GF-D8 (cell line): ENCODE data around the gene SNAI3.
A peak's percentile ranks its signal among the peaks of the same experiment; 100 is the strongest.

Experiments
- DNase-seq: peaks from one replicate; lab custom pipeline; 2025; lab: John Stamatoyannopoulos, UW

The SNAI3 gene

DNA sequence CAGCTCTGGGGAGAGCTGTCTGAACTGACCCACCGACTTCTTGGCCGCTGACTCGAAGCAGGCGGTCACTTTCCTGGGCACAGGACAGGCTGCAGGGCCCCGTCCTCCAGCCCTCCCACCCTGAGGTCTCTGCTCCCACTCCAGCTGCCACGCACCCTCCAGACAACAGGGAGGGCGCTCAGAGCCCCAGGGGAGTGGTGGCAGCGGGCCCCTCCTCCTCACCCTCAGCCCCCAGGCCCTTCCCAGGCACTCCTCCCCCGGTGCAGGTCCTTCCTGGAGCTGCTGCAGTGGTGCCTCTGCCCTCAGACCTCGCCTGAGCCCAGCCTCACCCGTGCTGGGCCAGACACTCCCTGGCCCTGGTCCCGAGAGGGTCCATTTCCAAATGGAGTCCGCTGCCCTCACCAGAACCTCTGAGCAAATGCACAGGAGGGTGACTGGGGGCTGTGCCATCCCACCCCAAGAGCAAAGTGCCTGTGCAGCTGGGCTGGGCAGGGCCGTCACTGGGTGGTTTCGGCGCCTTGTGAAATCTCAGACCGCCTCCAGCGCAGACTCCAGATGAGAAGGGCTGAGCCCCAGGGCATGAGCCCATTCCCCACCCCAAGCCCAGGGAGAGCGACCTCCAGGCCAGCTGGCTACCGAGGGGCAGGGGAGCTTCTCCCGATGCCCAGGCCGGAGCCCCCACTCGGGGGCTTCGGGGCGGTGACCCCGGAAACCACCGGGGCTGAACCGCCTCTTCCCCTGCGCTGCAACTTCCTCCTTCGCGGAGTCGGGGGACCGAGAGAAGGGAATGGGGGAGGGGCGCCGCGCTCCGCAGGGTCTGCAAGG is 36.2 kb downstream of the SNAI3 start:
- peak; percentile 38 for DNase-seq

DNA sequence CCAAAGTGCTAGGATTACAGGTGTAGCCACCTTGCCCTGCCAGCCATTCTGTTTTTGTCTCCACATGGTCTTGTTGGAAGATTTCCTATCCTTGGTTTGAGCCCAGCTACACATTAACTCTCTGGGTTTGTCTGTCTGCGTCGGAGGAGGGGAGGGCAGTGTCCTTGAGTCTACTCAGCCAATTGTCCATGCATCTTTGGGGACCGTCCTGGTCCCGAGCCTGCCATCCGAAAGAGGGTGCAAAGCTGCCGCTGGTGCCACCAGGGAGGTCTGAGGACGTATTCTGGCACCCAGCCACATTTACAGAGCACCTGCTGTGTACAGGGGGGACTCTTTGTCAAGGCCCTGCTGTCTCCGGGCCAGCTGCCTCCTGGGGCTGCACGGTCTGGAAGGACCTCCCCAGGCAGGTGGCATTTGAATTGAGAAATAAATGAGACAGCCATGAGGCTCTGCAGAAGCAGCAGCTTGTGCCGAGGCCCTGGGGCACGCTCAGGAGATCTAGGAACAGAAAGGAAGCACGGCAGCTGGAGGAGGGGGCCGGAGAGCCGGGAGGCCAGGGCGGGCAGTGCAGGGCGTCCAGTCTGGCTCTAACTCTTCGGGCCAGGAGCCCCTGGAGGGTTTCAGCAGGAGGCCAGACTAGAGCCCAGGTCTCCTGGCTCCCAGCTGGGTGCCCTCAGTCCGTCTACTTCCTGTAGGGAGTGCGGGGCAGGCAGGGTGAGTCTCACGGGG is 36.9 kb downstream of the SNAI3 start:
- DNase-seq, result no peak

DNA sequence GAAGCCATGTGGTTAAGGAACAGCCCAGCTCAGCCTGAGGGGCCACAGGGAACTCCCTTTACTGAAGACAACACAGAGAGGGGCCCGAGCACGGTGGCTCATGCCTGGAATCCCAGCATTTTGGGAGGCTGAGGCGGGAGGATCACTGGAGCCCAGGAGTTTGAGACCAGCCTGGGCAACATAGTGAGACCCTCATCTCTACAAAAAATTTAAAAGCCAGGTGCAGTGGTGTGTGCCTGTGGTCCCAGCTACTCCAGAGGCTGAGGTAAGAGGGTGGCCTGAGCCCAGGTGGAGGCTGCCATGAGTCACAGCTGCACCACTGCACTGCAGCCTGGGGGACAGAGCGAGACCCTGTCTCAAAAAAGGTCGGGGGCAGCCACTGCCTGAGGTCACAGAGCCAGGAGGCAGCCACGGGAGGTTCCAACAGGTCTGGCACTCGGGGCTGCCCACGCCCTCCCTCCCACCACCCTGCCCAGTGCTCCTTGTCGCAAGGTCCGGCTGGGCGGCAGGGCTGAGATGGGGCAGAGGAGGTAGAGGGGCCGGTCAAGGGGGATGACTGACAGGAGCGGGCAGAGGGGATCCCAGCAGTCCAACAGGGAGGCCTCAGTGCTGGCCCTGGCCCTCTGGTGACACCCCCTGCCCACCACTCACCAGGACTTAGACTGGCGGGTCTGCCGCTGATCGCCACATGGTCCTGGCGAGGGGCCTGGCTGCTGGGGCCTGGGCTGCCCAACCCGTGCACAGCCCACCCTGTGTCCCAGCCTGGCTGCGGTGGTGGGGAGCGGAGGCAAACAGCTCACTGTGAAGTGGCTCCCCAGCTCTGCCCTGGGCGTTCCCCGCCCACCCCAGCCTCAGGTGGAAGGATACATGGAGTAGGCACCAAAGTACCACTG is 38.9 kb downstream of the SNAI3 start:
- no peak for DNase-seq

DNA sequence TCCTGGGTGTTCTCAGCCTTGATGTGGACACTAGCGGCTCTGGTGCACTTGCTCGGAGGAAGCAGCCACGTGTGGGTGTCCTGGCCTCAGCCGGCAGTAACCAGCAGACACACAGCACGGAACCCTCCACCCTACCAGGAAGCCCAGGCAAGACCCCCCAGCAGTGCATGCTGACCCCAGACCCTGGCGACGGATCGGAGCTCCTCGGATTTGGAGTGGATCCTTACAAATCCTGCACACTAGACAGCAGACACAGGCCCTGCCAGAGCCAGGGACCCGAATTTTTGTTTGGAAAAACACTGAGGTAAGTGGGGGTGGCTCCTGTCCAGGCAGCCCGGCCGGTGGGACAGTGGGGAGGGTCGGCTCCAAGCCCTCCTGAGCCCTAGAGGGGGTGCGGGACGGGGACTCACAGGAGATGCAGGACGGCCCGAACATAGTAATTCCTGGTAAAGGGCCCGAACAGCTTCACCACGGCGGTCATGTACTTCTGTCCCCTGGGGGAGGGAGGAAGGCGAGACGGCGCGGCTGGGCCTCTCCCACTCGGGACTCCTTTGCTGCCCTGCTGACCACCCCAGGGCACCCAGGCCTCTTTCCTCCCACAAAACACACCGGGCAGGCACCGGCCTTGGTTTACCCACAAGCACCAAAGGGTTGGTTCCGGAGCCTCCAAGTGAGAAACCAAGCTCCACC is 39.8 kb downstream of the SNAI3 start:
- no peak for DNase-seq

DNA sequence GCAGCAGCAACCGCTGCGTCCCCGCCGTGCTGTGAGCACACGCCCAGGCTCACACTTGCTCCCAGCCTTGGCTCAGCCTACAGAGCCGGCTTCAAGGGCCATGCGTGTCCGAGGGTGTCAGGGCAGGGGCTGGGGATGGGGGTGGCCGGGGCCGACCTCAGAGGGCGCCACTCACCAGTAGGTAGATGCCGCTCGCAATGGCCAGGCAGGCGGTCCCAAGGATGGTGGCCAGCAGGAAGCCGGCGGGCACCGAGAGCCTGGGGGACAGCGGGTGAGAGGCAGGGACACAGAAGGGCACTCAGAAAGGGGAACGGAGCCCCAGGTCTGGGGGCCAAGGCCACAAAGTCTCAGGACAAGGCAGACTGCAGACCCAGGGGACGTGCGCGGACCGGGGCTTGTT is 40.4 kb downstream of the SNAI3 start:
- no peak for DNase-seq

DNA sequence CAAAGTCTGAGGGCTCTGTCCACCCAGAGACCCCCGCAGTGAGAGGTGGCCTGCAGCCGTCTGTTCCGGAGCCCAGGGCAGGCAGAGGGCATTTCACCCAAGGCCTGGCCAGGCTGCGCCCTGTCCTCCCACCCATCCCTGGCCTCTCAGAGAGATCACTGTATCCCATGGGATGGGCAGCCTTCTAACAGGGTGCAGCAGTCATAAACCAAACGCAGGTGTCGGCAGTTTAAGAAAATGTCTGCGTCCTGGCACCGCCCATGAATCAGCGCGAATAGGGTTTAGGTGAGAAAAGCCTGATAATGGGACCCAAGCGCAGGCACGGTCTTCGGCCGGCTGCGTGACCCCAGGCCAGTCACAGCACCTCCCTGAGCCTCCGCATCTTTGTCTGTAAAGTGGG is 40.9 kb downstream of the SNAI3 start:
- DNase-seq, result no peak

DNA sequence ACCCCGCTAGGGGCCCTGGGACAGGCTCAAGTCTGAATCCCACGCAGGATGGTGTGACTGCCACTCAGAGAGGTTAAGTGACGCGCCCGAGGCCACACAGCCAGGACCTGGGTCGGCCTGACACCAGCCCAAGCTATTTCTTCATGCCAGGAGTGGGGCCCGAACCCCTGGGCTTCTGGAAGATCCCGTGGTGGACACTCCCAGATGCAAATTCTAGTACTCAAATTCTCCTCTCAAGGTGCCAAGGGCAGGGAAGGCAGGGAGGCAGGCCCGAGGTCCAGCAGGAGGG is 42.7 kb downstream of the SNAI3 start:
- DNase-seq, result no peak

DNA sequence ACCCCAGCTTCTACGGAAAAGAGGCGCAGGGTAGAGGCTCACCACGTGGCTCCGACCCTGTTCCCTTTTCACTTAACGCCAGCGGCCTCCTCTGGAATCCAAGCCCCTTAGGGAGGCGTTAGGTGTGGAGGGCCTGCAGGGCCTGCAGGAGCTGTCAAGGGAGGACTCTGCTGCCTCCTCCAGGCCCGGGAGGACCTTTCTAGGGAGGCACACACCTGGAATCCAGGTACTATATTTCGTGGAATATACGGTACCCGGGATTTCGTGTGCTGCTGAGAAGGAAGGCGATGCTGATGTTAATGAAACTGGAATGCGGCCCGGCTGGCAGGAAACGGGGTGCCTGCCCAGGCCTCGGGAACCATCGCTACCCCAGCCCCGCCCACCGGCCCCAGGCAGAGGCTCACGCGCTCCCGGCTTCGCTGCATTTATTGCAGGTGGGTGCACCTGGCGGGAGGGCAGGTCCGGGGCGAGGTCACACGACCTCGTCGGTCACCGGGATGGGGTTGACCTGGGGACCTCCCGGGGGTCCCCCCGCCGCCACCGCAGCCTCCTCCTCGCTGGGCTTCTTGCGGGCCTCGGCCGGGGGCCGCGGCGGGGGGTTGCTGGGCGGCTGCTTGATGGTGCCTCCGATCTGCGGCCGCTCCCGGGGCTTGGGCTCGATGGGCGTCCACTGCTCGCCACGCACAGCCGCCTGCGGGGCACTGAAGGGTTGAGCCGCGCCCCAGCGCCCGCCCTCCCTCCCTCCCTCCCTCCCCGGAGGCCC is 43.2 kb downstream of the SNAI3 start:
- DNase-seq, result no peak

DNA sequence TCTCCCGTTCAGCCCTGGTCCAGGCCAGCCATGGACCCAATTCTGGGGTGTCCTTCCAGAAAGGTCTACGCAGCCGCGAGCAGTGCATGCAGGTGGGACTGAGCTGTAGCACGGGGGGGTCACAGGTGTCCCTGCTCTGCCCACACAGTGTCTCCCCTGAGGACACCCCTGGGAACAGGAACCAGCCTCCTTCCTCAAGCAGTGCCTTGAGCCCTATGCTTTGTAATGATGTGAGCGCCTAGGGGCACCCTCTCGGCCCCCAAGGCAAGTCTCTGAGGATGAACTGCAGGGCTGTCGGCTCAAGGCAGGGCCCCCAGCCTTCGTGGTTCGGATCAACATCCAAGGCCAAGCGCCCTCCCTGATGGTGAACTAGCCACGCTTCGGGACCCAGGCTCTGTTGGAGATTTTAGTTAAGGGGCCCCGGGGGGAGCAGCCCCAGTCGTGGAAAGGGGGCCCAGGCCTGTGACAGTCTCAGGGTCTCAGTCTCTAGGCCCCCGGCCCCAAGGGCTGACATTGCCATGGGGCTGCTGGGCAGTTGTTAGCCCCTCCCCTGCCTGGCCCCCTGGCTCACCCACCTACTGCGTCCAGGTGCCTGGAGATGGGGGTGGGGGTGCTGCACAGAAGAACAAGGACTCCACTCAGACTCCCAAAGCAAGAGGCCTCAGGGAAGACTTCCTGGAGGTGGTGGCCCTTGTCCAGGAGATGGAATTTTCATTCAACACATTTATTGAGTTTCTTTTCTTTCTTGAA is 45.6 kb downstream of the SNAI3 start:
- DNase-seq, result no peak

DNA sequence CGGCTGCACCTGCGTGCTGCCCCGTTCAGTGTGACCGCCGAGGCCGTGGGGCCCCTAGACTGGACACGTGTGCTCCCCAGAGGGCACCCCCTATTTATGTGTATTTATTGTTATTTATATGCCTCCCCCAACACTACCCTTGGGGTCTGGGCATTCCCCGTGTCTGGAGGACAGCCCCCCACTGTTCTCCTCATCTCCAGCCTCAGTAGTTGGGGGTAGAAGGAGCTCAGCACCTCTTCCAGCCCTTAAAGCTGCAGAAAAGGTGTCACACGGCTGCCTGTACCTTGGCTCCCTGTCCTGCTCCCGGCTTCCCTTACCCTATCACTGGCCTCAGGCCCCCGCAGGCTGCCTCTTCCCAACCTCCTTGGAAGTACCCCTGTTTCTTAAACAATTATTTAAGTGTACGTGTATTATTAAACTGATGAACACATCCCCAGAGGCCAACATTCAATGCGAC is 46.2 kb downstream of the SNAI3 start:
- no peak for DNase-seq

DNA sequence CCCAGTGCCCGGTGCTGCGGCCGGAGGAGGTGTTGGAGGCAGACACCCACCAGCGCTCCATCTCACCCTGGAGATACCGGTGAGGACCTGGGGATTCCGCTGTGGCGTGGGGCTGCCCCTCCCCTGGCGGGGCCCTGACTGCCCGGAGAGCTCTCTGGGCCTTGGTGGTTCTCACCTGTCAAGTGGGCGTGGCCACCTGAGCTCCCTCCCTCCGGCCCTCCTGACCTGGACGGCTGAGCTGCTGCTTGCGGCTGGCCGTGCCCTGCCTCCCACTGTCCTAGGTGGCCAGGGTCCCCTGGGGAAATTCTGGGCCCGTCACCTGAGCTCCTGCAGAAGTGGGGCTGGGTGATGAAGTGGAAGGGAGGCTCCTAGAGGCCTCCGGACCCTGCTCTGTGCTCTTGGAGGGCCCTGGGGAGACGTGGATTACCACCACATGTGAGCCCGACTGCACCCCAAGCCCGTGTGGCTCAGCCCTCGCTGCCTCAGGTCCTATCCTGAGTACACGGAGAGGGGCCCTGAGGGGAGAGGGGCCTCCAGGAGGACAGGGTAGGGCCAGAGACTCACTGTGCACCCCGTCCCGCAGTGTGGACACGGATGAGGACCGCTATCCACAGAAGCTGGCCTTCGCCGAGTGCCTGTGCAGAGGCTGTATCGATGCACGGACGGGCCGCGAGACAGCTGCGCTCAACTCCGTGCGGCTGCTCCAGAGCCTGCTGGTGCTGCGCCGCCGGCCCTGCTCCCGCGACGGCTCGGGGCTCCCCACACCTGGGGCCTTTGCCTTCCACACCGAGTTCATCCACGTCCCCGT is 46.9 kb downstream of the SNAI3 start:
- no peak for DNase-seq

DNA sequence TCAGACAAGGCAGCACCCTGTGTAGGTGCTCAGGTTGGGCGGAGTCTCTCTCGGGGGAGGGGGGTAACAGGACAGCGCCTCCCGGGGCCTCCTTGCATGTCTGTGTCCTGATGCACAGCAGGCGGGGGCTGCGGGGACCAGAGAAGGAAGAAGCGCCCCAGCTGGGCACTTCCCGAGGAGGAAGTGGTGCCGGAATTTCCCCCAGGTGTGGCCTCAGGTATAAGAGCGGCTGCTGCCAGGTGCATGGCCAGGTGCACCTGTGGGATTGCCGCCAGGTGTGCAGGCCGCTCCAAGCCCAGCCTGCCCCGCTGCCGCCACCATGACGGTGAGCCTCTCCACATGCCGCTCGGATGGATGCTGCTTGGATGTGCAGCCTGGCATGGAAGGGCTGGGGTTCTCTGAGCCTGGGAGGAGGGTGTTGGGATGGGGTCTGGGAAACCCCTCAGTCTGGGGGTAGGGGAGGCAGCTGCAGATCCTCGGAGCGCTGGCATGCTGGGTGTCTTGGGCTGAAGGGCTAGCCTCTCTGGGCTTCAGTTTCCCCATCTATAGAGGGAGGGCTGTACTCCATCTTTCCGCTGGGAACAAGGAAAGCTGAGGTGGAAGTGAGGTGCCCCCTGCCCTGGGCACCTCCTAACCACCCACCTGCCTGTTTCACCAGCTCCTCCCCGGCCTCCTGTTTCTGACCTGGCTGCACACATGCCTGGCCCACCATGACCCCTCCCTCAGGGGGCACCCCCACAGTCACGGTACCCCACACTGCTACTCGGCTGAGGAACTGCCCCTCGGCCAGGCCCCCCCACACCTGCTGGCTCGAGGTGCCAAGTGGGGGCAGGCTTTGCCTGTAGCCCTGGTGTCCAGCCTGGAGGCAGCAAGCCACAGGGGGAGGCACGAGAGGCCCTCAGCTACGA is 47.7 kb downstream of the SNAI3 start, which contains the start of gene IL17C:
IL17C (plus strand) TSS at position 250 of the 908 bp plus-strand sequence; CDS start at position 320, 70 bp downstream.
- no peak for DNase-seq

DNA sequence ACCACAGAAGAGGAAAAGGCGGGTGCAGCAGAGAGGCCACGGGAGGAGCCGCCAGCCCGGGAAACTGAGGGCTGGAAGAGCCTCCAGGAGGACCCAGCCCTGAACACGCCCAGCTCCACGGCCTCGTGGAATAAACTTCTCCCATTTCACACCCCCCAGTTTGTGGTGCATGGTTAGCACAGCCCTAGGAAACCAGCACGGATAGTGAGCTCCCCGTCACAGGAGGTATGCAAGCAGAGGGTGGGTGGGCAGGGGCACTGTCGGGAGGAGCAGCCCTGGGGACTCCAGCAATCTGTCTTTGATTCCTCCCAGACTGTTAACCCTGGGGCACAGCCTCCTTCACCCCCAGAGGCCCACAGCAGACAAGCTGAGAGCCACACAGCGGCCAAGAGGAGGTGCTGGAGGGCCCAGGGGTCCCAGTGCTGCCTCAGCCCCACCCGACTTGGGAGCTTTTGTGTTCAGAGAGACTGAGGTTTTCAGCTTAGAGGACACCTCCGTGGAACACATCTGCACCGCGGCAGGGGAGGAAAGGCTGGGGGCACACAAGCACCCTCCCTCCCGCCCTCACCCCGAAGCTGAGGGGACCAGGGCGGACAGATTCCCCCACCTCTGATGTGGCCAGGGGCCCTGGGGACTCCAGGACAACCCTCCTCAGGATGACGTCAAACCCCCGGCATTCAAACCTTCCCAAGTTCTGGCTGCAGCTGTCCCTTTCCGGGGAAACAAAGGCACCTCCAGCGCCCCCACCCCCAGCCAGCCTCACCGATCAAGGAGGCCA is 49.6 kb downstream of the SNAI3 start:
- DNase-seq, result no peak

DNA sequence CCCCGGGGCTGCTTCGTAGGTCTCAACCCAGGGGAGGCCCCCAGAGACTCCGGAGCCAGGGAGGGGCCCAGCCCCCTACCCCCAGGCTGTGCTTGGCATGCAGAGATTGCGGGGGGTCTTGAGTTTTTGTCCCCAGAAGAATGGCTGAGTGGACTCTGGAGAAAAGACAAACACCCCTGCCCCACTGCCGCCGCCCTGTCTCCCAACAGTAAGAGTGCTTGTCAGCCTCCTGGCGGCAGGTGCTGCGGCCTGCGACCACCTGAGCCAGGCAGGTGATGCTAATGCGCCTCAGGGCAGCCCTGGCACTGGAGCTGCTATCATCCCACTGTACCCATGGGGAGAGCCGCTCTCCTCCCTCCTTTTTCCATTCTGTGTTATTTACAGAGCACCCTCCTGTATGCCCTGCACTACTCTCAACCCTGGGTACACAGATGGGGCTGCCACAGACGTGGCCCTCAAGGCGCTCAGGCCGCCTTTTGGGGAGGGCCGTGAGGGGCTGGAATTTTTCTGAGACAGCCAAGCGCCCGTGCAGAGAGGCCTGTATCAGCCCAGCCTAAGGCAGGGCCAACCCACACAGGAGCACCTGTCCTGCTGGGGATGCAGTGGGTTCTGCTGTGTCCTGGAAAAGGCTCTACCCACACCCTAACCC is 50.5 kb downstream of the SNAI3 start:
- DNase-seq, result no peak

DNA sequence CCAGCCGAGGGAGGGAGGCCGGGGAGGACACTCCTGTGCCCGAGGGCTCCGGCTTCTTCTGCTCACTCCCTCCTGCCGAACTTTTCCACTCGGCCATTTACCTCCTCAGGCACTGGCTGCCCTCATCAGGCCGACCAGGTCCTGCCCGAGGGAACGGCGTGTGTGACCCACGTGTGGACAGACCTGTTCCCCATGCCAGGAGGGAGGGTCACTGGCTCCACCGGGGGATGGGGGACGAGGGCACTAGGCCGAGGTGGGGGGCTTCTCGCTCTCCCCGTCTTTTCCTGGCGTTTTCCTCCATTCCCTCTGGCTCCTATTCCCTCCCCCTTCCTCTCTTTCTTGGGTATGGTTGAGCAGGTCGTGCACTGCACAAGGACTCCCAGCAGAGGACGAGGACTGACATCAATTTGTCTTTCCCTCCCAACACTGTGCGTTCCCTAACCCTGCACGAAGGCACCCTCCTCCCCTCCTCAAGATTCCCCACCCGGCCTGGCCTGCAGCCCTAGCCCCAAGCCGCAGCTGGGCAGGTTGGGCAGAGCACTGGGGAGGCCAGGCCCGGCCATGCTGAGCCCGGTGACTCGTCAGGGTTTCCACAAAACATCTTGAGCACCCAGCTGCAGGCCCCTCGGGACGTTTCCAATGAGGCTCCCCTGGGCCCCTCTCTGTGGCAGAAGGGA is 51.2 kb downstream of the SNAI3 start:
- no peak for DNase-seq

DNA sequence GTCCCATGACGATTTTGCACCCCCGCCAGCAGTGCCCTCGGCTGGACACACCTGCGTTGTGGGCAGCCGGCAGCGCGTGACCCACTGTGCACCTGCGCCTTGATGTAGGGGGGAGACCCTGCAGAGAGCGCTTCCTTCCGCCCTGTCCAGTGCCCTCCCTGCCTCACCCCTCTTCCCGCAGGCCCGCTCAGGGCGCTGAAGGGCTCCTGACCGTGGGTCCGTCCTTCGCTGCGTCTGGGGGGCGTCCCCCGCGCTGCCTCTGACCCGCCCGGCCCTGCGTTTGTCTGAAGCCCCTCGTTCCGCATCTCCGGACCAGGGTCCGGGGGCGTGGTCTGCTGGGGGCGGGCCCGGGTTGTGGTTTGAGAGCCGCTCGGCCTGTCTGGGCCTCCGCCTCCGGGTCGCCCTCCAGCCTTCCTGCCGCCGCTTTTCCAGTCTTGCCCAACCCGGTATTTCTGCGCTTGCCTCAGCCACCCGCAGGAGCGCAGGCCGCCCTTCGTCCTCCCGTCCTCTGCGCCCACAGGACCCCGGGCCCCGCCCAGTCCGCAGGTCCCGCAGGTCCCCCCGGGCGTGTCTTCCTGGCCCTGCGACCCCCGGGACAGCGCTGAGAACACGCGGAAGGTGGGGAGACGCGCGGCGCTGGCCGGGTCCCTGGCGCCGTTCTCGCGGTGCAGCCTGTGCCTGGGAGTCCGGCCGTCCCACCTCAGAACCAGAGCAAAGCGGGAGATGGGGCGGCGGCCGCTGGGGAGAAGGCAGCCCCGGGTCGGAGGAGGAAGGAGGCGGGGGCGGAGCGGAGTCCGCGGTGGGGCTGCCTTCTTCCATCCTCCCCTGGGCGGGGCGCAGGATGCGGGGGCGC is 51.9 kb downstream of the SNAI3 start:
- no peak for DNase-seq
